HG02970 (cell line): ENCODE measurements around the gene LTA4H.

Experiments
- ATAC-seq: cut with Tn5 transposase; IDR thresholded peaks from one replicate; pipeline ENCODE4 v1.9.1; 2021; ENCODE audit warnings: mild to moderate bottlenecking, moderate library complexity, moderate number of reproducible peaks; ENCODE audit not compliant: unreplicated experiment, low FRiP score

The LTA4H gene

GRCh38 chr12:96036765-96037455, 1.5 kb upstream of the LTA4H start:
- no peak for ATAC-seq

GRCh38 chr12:96034621-96035282, 635 bp downstream of the LTA4H start:
- ATAC-seq, result no peak

GRCh38 chr12:96033549-96034389, 1.6 kb downstream of the LTA4H start:
- no peak for ATAC-seq

- no peak for ATAC-seq
These were observed 5.6 kb downstream of the LTA4H start for GRCh38 chr12:96029826-96030225.

- ATAC-seq, result no peak
These were observed 6.8 kb downstream of the LTA4H start for GRCh38 chr12:96028538-96028937.

GRCh38 chr12:96026331-96026730, 9.1 kb downstream of the LTA4H start:
- ATAC-seq, result no peak

- no peak for ATAC-seq
These were observed 9.9 kb downstream of the LTA4H start for GRCh38 chr12:96025518-96025917.

GRCh38 chr12:96020314-96021003, 14.9 kb downstream of the LTA4H start:
- no peak for ATAC-seq

GRCh38 chr12:96015672-96016071, 19.7 kb downstream of the LTA4H start:
- ATAC-seq, result no peak

- ATAC-seq, result no peak
These were observed 20.3 kb downstream of the LTA4H start for GRCh38 chr12:96014943-96015599.

GRCh38 chr12:96007729-96008128, 27.7 kb downstream of the LTA4H start:
- ATAC-seq, result no peak

- no peak for ATAC-seq
These were observed 28.7 kb downstream of the LTA4H start for GRCh38 chr12:96006727-96007126.

- ATAC-seq, result no peak
These were observed 34.5 kb downstream of the LTA4H start for GRCh38 chr12:96000858-96001257.

GRCh38 chr12:95999484-95999883, 35.9 kb downstream of the LTA4H start:
- no peak for ATAC-seq

- peak; percentile 93 for ATAC-seq
These were observed 36.6 kb downstream of the LTA4H start for GRCh38 chr12:95998611-95999286.

GRCh38 chr12:95997911-95998510, 37.4 kb downstream of the LTA4H start:
- no peak for ATAC-seq

GRCh38 chr12:95997276-95997675, 38.1 kb downstream of the LTA4H start:
- no peak for ATAC-seq

- ATAC-seq, result no peak
These were observed 39.2 kb downstream of the LTA4H start, which contains the start of gene HAL for GRCh38 chr12:95996034-95996658. HAL (minus strand) TSS chr12:95996344; CDS start chr12:95995910, 434 bp downstream.
